ENCODE results near the gene NFATC2. TPM values are rescaled to one million over a fixed set of nuclear protein-coding genes. Genes with fewer than 3 reads are reported as not detected.

The NFATC2 gene
- total RNA-seq, 1 experiment from 2014 or later, result 0.61 TPM

GRCh38 chr20:51353491-51353890 is 189.0 kb downstream of the NFATC2 start:
- Mint-ChIP-seq H3K27ac (peak overlapping the region in 1 of 3 experiments; percentile 53; a peak in 2 of 7 replicates), H3K36me3 (ENCODE audit: insufficient read depth in 1 of 3, low read depth in 3 of 3) (no peaks in the 10 kb centered on the region), H3K27me3 (ENCODE audit: low read depth) (0 out of 2 replicates have a peak, but pooled peaks cover 5% of the 10 kb centered on the region), H3K9me3 (no peaks in the 10 kb centered on the region; a peak in 1 of 5 replicates), H3K4me3 (no peak overlapping the region), H3K4me1 (no peaks in the 10 kb centered on the region)
- TF ChIP-seq CTCF (conservative IDR thresholded peaks at IDR 0.05), result no peak
- H3K56ac ChIP-seq (ENCODE audit: insufficient read length, low read depth, low read length), result no peak overlapping the region
- no peaks in the 10 kb centered on the region for H3K79me1 ChIP-seq (ENCODE audit: insufficient read depth, low read depth, low read length, poor library complexity, severe bottlenecking)
- H3K27me3 ChIP-seq (ENCODE audit: insufficient read depth, low read length), result no peaks in the 10 kb centered on the region
- H3K14ac ChIP-seq (ENCODE audit: insufficient read depth, low read length), result no peak overlapping the region
- no peak overlapping the region for H4K8ac ChIP-seq (replicated peaks; ENCODE audit: insufficient read length, low read depth, low read length)
- H3T11ph ChIP-seq (ENCODE audit: low read length), result no peak overlapping the region
- H4K5ac ChIP-seq (ENCODE audit: insufficient read length, low read depth, low read length), result no peak overlapping the region
- H3K4me1 ChIP-seq (ENCODE audit: insufficient read depth, low read length), result no peaks in the 10 kb centered on the region
- H4K20me1 ChIP-seq (ENCODE audit: control insufficient read depth, insufficient read depth, insufficient read length), result no peaks in the 10 kb centered on the region
- H3K18ac ChIP-seq (ENCODE audit: insufficient read length, low read depth, low read length), result no peak overlapping the region
- no peak overlapping the region for H3K4me2 ChIP-seq (ENCODE audit: insufficient read depth, insufficient read length, low read length)
- H4K91ac ChIP-seq (ENCODE audit: insufficient read length, low read depth, low read length), result no peak overlapping the region
- H2BK120ac ChIP-seq (ENCODE audit: low read depth, low read length, poor library complexity, severe bottlenecking), result no peak overlapping the region
- H2AFZ ChIP-seq (ENCODE audit: low read length), result no peak overlapping the region
- H3K27ac ChIP-seq (ENCODE audit: insufficient read length, low read depth, low read length), result no peak overlapping the region
- no peaks in the 10 kb centered on the region for H3K9me3 ChIP-seq (ENCODE audit: control insufficient read depth, low read depth, low read length)
- no peak overlapping the region for H2BK5ac ChIP-seq (ENCODE audit: insufficient read length, low read length)
- H3K79me2 ChIP-seq (ENCODE audit: insufficient read depth, low read length), result no peaks in the 10 kb centered on the region
- H2BK12ac ChIP-seq (ENCODE audit: insufficient read length, low read depth, low read length), result no peak overlapping the region
- no peak overlapping the region for H2AK5ac ChIP-seq (ENCODE audit: insufficient read length, low read length)
- no peak overlapping the region for H3K23ac ChIP-seq (ENCODE audit: insufficient read length, low read depth, low read length)
- H3K23me2 ChIP-seq (ENCODE audit: insufficient read length, low read depth, low read length, poor library complexity, severe bottlenecking), result no peaks in the 10 kb centered on the region
- H2BK20ac ChIP-seq (ENCODE audit: low read depth, low read length, poor library complexity, severe bottlenecking), result no peak overlapping the region
- DNase-seq, result no peak
- no peak overlapping the region for H2BK15ac ChIP-seq (ENCODE audit: low read depth, low read length)
- H3K9ac ChIP-seq (ENCODE audit: extremely low read depth, insufficient read length, low read length), result no peak overlapping the region
- no CpG with 5 or more reads among the region's 4 CpGs for WGBS (ENCODE audit: extremely low coverage, insufficient read length, low lambda C conversion rate)
- no peak overlapping the region for H3K4ac ChIP-seq (ENCODE audit: low read depth, low read length)
